Astrocyte of the spinal cord (primary cell): Measurements from ENCODE around the gene SMIM38.

Source experiments
- DNase-seq: peaks from one replicate; pipeline ENCODE4 v3.0.0; 2011; ENCODE audit warnings: low read depth, low spot score
- H3K4me3 ChIP-seq: 2 replicates; pipeline ENCODE4 v1.5.1; 2011; ENCODE audit warnings: low read depth, mild to moderate bottlenecking, low read length, moderate library complexity
- in situ Hi-C: cut with HindIII; loops from 2 replicates; pipeline ENCODE4 v1.10.0; 2017; ENCODE audit warnings: low sequenced_read_pairs
- TF ChIP-seq, protein P1 (sequence below): IDR thresholded peaks from 2 replicates; pipeline ENCODE4 v1.5.1; 2012; ENCODE audit warnings: low read depth, mild to moderate bottlenecking, low read length, inconsistent platforms

The SMIM38 gene

GRCh38 chr11:69174841-69175240 is 19.1 kb downstream of the SMIM38 start:
- no peak overlapping the region for H3K4me3 ChIP-seq
- in situ Hi-C loops, result no loop called here
- DNase-seq, result no peak
- TF ChIP-seq, protein P1, sequence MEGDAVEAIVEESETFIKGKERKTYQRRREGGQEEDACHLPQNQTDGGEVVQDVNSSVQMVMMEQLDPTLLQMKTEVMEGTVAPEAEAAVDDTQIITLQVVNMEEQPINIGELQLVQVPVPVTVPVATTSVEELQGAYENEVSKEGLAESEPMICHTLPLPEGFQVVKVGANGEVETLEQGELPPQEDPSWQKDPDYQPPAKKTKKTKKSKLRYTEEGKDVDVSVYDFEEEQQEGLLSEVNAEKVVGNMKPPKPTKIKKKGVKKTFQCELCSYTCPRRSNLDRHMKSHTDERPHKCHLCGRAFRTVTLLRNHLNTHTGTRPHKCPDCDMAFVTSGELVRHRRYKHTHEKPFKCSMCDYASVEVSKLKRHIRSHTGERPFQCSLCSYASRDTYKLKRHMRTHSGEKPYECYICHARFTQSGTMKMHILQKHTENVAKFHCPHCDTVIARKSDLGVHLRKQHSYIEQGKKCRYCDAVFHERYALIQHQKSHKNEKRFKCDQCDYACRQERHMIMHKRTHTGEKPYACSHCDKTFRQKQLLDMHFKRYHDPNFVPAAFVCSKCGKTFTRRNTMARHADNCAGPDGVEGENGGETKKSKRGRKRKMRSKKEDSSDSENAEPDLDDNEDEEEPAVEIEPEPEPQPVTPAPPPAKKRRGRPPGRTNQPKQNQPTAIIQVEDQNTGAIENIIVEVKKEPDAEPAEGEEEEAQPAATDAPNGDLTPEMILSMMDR, result no peak

DNA sequence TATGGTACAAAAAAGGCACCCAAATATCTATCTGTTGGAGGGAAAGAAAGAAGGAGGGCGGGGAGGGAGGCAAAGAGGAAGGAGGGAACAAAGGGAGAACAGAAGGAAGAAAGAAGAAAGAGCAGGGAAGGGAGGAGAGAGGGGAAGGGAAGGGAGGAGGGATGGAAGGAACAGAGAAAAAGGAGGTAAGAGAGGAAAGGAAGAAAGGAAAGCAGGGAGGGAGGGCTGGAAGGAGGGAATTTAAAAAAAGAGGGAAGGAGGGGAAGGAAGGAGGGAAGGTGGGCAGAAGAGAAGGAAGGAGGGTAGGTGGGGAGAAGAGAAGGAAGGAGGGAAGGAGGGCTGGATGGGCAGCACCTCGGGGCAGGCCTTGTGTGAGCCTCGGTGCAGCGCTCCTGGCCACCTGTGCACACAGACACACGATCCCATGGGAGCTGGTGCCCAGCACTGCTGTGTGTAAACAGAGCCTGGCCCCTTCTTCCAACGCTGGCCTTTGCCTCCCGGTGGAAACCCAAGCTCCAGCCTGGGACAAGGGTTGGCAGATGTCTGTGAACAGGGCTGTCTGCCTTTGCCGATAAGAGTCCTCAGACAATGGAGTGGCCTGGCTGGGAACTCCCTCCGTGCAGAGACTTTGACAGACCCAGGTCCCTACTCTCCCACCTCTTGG is 23.2 kb downstream of the SMIM38 start:
- in situ Hi-C loops, result no loop called here
- TF ChIP-seq, protein P1, result no peak
- DNase-seq, result no peak
- no peak overlapping the region for H3K4me3 ChIP-seq

- TF ChIP-seq, protein P1, result no peak
- H3K4me3 ChIP-seq, result no peak overlapping the region
- in situ Hi-C loops, result no loop called here
Observed at GRCh38 chr11:69180226-69180625, 24.5 kb downstream of the SMIM38 start.

GRCh38 chr11:69180726-69181125 is 25.0 kb downstream of the SMIM38 start:
- in situ Hi-C loops, result no loop called here
- no peak overlapping the region for H3K4me3 ChIP-seq
- TF ChIP-seq, protein P1, result no peak
- no peak for DNase-seq

More at GRCh38 chr11:69180226-69180625, 24.5 kb downstream of the SMIM38 start:
- no peak for DNase-seq

GRCh38 chr11:69183613-69184012 is 27.9 kb downstream of the SMIM38 start:
- TF ChIP-seq, protein P1, result no peak
- no peak overlapping the region for H3K4me3 ChIP-seq
- in situ Hi-C loops, result no loop called here
- DNase-seq, result no peak

GRCh38 chr11:69186316-69187260 is 30.9 kb downstream of the SMIM38 start:
- TF ChIP-seq, protein P1, result no peak
- in situ Hi-C loops, result no loop called here
- DNase-seq, result no peak
- no peak overlapping the region for H3K4me3 ChIP-seq
